HG03565 (cell line): ENCODE data around the gene PRSS1.
"Not testable (repeated sequence)": the region's sequence is repeated elsewhere in the genome, so short reads cannot be mapped to it uniquely, and the experiment has no call there.

Experiments used
- ATAC-seq: cut with Tn5 transposase; IDR thresholded peaks from one replicate; pipeline ENCODE4 v1.9.1; 2021; ENCODE audit warnings: mild to moderate bottlenecking, moderate library complexity; ENCODE audit not compliant: unreplicated experiment

PRSS1 gene

GRCh38 chr7:142749218-142749993, at the start of gene PRSS1:
TSS of gene PRSS1 (plus strand) at chr7:142749472. CDS start at chr7:142749485, 13 bp downstream.
- ATAC-seq: no peak

GRCh38 chr7:142700935-142701334, 48.3 kb upstream of the PRSS1 start:
- ATAC-seq: not testable (repeated sequence)

GRCh38 chr7:142703655-142704305, 45.5 kb upstream of the PRSS1 start:
- ATAC-seq: no peak

- not testable (repeated sequence) for ATAC-seq
These were observed 40.5 kb upstream of the PRSS1 start for GRCh38 chr7:142708726-142709125.

- no peak for ATAC-seq
These were observed 39.4 kb upstream of the PRSS1 start for GRCh38 chr7:142709921-142710320.

- no peak for ATAC-seq
These were observed 38.1 kb upstream of the PRSS1 start for GRCh38 chr7:142711196-142711595.

- ATAC-seq: no peak
These were observed 37.3 kb upstream of the PRSS1 start for GRCh38 chr7:142711746-142712616.

GRCh38 chr7:142712617-142712957, 36.7 kb upstream of the PRSS1 start:
- no peak for ATAC-seq

- no peak for ATAC-seq
These were observed 34.9 kb upstream of the PRSS1 start for GRCh38 chr7:142714375-142714774.

GRCh38 chr7:142716596-142716995, 32.7 kb upstream of the PRSS1 start:
- no peak for ATAC-seq

- no peak for ATAC-seq
These were observed 31.8 kb upstream of the PRSS1 start for GRCh38 chr7:142717453-142717852.

GRCh38 chr7:142718313-142718712, 31.0 kb upstream of the PRSS1 start:
- ATAC-seq: no peak

GRCh38 chr7:142720172-142720773, 29.0 kb upstream of the PRSS1 start:
- ATAC-seq: no peak

GRCh38 chr7:142720986-142721385, 28.3 kb upstream of the PRSS1 start:
- no peak for ATAC-seq

- ATAC-seq: no peak
These were observed 27.0 kb upstream of the PRSS1 start for GRCh38 chr7:142722248-142722794.

- ATAC-seq: peak; percentile 87
These were observed 16.0 kb upstream of the PRSS1 start for GRCh38 chr7:142733271-142733670.

GRCh38 chr7:142739923-142740492, 9.3 kb upstream of the PRSS1 start:
- peak; percentile 82 for ATAC-seq

GRCh38 chr7:142740786-142741185, 8.5 kb upstream of the PRSS1 start:
- ATAC-seq: no peak

GRCh38 chr7:142741932-142742331, 7.3 kb upstream of the PRSS1 start:
- ATAC-seq: not testable (repeated sequence)

GRCh38 chr7:142745091-142745635, 4.1 kb upstream of the PRSS1 start:
- ATAC-seq: no peak
